Measurements from ENCODE around the gene TFDP2.

DNA sequence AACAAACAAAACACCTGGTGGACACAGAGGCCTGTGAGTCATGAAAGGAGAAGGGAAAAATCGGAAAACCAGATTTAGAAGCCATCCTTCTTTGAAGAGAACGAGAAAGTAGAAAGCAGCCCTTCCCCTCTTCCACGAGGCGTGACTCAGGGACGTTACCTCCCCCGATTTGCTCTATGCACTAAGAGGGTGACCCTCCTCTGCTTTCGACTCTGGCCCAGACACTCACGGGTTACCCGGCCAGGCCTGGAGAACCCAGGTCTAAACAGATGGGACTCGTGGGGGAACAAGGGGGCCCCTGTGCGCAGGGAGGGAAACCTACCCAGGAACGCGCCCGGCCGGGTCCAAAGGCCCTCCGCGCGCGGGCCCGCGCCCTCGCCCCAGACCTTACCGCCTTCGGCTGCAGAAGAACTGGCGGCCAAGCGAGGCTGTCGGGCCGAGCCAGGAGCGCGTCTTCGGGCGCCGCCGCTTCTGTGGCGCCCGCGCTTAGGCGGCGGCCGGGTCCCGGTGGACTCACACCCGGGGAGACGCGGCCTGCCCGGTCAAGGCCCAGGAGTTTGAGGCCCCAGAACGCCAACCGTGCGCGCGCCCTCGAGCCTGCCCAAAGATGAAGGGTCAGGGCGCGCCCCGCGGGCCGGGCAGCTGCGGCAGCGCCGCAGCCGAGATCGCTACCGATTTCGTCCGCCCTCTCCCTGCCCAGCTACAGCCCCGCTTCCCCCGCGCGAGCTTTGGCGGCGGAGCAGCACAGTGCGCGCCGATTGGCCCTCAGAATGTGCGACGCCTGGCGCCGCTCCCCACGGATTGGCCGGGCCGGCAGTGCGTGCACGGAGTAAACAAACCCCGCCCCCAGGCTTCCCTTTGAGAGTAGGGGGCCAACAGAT lies at the start of gene TFDP2:
- TF ChIP-seq CTCF (IDR thresholded peaks at IDR 0.05) (no peak), EZH2 (IDR thresholded peaks at IDR 0.05; ENCODE audit: borderline replicate concordance, insufficient read depth, low read depth, low read length, poor library complexity, severe bottlenecking) (no peak)
